Measurements from ENCODE around the gene ATP11B. TPM values are rescaled to one million over a fixed set of nuclear protein-coding genes. Genes with fewer than 3 reads are reported as not detected.

ATP11B gene
- total and polyA plus RNA-seq, 3 donors from 2014 or later: 65.8 to 138 (median 114) TPM

DNA sequence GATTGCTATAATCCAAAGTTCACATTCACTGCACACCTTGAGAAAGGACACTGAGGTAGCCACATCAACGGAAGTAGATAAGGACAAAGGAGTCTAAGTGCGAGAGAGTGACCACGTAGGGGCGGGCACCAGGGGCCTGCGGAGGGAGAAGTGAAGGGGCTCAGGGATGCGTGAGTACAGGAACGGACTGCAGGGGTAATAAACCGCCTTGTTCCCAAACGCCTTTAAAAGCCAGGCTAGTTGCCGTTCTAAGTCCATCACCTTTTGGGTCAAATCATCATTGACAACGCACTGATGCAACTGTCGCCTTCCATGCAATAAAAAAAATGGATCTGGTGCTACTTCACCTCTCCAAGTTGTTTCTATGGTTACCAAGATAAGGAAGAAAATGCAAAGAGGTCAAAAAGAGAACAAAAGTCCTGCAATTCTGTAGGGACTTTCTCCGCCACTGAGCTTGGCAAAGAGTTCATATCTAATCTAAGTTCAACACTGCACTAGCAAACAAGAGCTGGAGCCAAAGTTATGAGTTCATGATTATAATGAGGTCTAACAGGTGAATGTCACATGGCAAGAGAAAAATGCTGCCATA is 32.6 kb upstream of the ATP11B start:
- no peaks in the 10 kb centered on the region for H3K27me3 ChIP-seq
- H3K4me1 ChIP-seq: peaks cover 5% of the 10 kb centered on the region
- intact Hi-C loops (cut with DNase I; ENCODE audit: low total_unique reads): no loop called here
- H3K4me3 ChIP-seq: no peak overlapping the region
- TF ChIP-seq, protein P1, sequence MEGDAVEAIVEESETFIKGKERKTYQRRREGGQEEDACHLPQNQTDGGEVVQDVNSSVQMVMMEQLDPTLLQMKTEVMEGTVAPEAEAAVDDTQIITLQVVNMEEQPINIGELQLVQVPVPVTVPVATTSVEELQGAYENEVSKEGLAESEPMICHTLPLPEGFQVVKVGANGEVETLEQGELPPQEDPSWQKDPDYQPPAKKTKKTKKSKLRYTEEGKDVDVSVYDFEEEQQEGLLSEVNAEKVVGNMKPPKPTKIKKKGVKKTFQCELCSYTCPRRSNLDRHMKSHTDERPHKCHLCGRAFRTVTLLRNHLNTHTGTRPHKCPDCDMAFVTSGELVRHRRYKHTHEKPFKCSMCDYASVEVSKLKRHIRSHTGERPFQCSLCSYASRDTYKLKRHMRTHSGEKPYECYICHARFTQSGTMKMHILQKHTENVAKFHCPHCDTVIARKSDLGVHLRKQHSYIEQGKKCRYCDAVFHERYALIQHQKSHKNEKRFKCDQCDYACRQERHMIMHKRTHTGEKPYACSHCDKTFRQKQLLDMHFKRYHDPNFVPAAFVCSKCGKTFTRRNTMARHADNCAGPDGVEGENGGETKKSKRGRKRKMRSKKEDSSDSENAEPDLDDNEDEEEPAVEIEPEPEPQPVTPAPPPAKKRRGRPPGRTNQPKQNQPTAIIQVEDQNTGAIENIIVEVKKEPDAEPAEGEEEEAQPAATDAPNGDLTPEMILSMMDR (IDR thresholded peaks at IDR 0.05): no peak
- TF ChIP-seq POLR2A (IDR thresholded peaks at IDR 0.05): no peak
- WGBS, 2 donors: 31 to 35% methylated on average over 8 to 13 of the region's 13 CpGs
- peak; percentile 34 for DNase-seq
- H3K9me3 ChIP-seq: no peaks in the 10 kb centered on the region
- H3K36me3 ChIP-seq (ENCODE audit: low read depth, missing control alignments): no peaks in the 10 kb centered on the region
- H3K27ac ChIP-seq: no peak overlapping the region

DNA sequence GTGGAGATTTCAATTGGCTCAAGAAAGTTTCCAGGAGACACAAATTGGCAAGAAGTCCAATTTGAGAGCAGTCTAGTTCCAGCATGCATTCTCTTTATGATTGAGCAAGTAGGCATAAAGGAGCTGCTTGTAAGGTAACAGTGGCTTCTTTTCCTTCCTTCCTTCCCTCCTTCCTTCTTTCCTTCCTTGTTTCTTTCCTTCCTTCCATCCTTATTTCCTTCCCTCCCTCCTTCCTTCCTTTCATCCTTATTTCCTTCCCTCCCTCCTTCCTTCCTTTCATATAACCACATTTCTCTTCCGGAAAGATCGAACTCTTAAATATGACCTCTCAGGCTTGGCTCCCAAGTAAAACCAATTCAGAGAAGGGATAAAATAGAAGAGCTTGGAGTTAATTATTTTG is 29.4 kb upstream of the ATP11B start:
- Histone ChIP-seq H3K9me3 (no peaks in the 10 kb centered on the region), H3K4me1 (peaks cover 5% of the 10 kb centered on the region), H3K27me3 (no peaks in the 10 kb centered on the region), H3K4me3 (no peak overlapping the region), H3K27ac (no peak overlapping the region), H3K36me3 (ENCODE audit: low read depth, missing control alignments) (no peaks in the 10 kb centered on the region)
- intact Hi-C loops (cut with DNase I; ENCODE audit: low total_unique reads): no loop called here
- DNase-seq: no peak
- TF ChIP-seq POLR2A (IDR thresholded peaks at IDR 0.05): no peak
- TF ChIP-seq, protein P1 (IDR thresholded peaks at IDR 0.05): no peak
- 66 to 89% methylated on average over 2 of the region's 2 CpGs for WGBS, 2 donors

DNA sequence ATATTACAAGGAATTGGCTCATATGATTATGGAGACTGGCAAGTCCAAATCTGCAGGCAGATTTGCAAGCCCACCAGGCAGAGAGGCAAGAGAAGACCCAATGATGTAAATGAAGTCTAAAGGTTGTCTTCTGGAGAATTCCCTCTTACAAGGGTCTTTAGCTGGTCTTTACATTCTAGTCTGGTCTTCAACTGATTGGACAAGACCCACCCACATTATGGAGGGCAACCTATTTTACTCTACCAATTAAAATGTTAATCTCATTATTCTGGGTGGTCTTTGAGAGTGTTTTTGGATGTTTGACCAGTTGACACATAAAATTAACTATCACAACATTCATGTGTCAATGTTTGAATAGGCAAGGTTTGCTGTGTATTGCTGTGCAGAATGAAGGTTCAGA is 28.0 kb upstream of the ATP11B start:
- TF ChIP-seq POLR2A (IDR thresholded peaks at IDR 0.05): no peak
- TF ChIP-seq, protein P1 (IDR thresholded peaks at IDR 0.05): no peak
- intact Hi-C loops (cut with DNase I; ENCODE audit: low total_unique reads): no loop called here
- H3K4me1 ChIP-seq: peaks cover 5% of the 10 kb centered on the region

DNA sequence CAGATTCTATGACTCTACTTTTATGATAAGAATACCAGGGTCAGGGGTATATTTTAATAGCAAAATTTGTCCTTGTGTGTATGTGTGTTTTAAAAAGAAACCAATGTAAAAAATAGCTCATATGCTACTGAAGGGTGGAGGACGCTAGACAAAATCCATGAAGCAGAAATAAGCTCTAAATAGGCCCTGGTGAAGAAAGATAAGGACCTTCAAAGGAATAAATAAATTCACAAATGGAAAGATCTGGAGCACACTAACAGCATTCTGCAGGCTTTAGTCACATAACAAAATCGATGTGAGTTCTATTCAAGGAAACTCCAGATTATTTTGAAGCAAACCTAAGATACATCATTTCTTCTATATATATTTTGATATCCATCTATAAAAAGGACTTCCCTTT is 27.2 kb upstream of the ATP11B start:
- no peak overlapping the region for H3K4me3 ChIP-seq
- intact Hi-C loops (cut with DNase I; ENCODE audit: low total_unique reads): no loop called here
- TF ChIP-seq, protein P1 (IDR thresholded peaks at IDR 0.05): no peak
- no peak for TF ChIP-seq POLR2A (IDR thresholded peaks at IDR 0.05)
- H3K4me1 ChIP-seq: no peaks in the 10 kb centered on the region
- no peaks in the 10 kb centered on the region for H3K27me3 ChIP-seq
- H3K27ac ChIP-seq: no peak overlapping the region
- H3K9me3 ChIP-seq: no peaks in the 10 kb centered on the region
- DNase-seq: no peak
- WGBS, 2 donors: 71 to 82% methylated on average over 2 of the region's 2 CpGs
- no peaks in the 10 kb centered on the region for H3K36me3 ChIP-seq (ENCODE audit: low read depth, missing control alignments)

More for the DNA sequence above, 28.0 kb upstream of the ATP11B start:
- H3K4me3 ChIP-seq: no peak overlapping the region
- no peaks in the 10 kb centered on the region for H3K9me3 ChIP-seq
- no peaks in the 10 kb centered on the region for H3K27me3 ChIP-seq
- no peaks in the 10 kb centered on the region for H3K36me3 ChIP-seq (ENCODE audit: low read depth, missing control alignments)
- no peak for DNase-seq
- no peak overlapping the region for H3K27ac ChIP-seq

DNA sequence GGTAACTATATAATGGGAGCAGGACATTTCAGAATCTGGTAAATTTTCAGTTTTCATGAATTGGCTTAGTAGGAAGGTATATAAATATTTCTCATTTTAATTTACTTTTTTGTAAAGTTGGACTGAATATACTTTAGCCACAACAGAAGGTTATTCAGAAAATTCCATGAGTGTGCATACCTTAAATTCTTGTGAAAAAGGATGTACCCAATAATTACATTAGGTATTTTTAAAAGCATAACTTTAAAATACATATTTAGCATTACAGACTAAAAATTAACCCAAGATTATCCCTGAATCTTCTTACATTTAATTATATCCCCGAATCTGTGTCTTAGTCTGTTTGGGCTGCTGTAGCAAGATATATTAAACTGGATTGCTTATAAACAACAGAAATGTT is 24.9 kb upstream of the ATP11B start:
- no peak for TF ChIP-seq POLR2A (IDR thresholded peaks at IDR 0.05)
- TF ChIP-seq, protein P1 (IDR thresholded peaks at IDR 0.05): no peak
- Histone ChIP-seq H3K4me1 (no peaks in the 10 kb centered on the region), H3K27me3 (no peaks in the 10 kb centered on the region), H3K4me3 (no peak overlapping the region), H3K9me3 (no peaks in the 10 kb centered on the region), H3K27ac (no peak overlapping the region), H3K36me3 (ENCODE audit: low read depth, missing control alignments) (no peaks in the 10 kb centered on the region)
- 82 to 93% methylated on average over 1 of the region's 1 CpG for WGBS, 2 donors
- DNase-seq: no peak
- intact Hi-C loops (cut with DNase I; ENCODE audit: low total_unique reads): no loop called here
